Left forelimb (tissue), 1 donor: ENCODE data around the gene ZNF891.

Source experiments
- DNase-seq: peaks from one replicate; pipeline ENCODE4 v3.0.0-alpha.2; 2018; ENCODE audit warnings: low spot score

Gene ZNF891

GRCh38 chr12:133061954-133062353 is 68.1 kb downstream of the ZNF891 start:
- no peak for DNase-seq

GRCh38 chr12:133058203-133059113 is 71.6 kb downstream of the ZNF891 start:
- no peak for DNase-seq

GRCh38 chr12:133057446-133057845 is 72.6 kb downstream of the ZNF891 start:
- no peak for DNase-seq
